WTC11 (cell line): Measurements from ENCODE around the gene RIMBP2. TPM values are rescaled to one million over a fixed set of nuclear protein-coding genes. Genes with fewer than 3 reads are reported as not detected.

Experiments
- ATAC-seq: fragments of 200-7000 bp; cut with Tn5 transposase; 2 replicates; pipeline ENCODE4 v1.10.0; 2021; ENCODE audit warnings: mild to moderate bottlenecking, moderate library complexity
- CTCF ChIA-PET: fragments of 300-600 bp; sonication (Branson Sonifier 250); formaldehyde crosslinking; loops from one replicate; lab custom pipeline; 2021; ENCODE audit warnings: antibody characterized with exemption; lab: Charles Lee
- POLR2A ChIA-PET: fragments of 350-600 bp; sonication (Branson Sonifier 250); formaldehyde crosslinking; loops from one replicate; lab custom pipeline; 2021; ENCODE audit warnings: antibody characterized with exemption; lab: Charles Lee
- DNase-seq: peaks from one replicate; pipeline ENCODE4 v3.0.0; 2021; ENCODE audit warnings: low spot score
- H3K27ac Mint-ChIP-seq: 2 replicates; pipeline ENCODE4 v1.8.0; 2021; ENCODE audit warnings: mixed read lengths
- H3K27me3 Mint-ChIP-seq: 2 replicates; pipeline ENCODE4 v1.8.0; 2021; ENCODE audit warnings: low read depth, mild to moderate bottlenecking, moderate library complexity, mixed read lengths
- H3K36me3 Mint-ChIP-seq: 2 replicates; pipeline ENCODE4 v1.8.0; 2021; ENCODE audit warnings: mixed read lengths
- H3K4me1 Mint-ChIP-seq: 2 replicates; pipeline ENCODE4 v1.8.0; 2022; ENCODE audit warnings: mixed read lengths
- H3K4me3 Mint-ChIP-seq: 2 replicates; pipeline ENCODE4 v1.8.0; 2021; ENCODE audit warnings: mild to moderate bottlenecking, moderate library complexity, mixed read lengths
- H3K9me3 Mint-ChIP-seq: 2 replicates; pipeline ENCODE4 v1.8.0; 2021; ENCODE audit warnings: mixed read lengths
- ELF4 ChIP-seq: sonication (generic); formaldehyde crosslinking; IDR thresholded peaks from 2 replicates; pipeline ENCODE4 v1.8.1; 2022; ENCODE audit warnings: low read depth, mild to moderate bottlenecking, moderate library complexity, missing genetic modification reagents
- EMX1 ChIP-seq: fragments of 250-450 bp; sonication (Bioruptor Pico); IDR thresholded peaks from 2 replicates; pipeline ENCODE4 v1.8.0; 2021; ENCODE audit warnings: mild to moderate bottlenecking
- FOXK1 ChIP-seq: sonication (generic); formaldehyde crosslinking; IDR thresholded peaks from 2 replicates; pipeline ENCODE4 v1.8.0; 2022; ENCODE audit warnings: mild to moderate bottlenecking, moderate library complexity, missing genetic modification reagents
- KAT7 ChIP-seq: sonication (generic); formaldehyde crosslinking; IDR thresholded peaks from 2 replicates; pipeline ENCODE4 v1.8.1; 2023; ENCODE audit warnings: missing genetic modification reagents, mild to moderate bottlenecking, borderline replicate concordance
- SMAD4 ChIP-seq: sonication (generic); formaldehyde crosslinking; IDR thresholded peaks from 2 replicates; pipeline ENCODE4 v1.8.0; 2022; ENCODE audit warnings: mild to moderate bottlenecking, missing genetic modification reagents
- ZNF121 ChIP-seq: sonication (generic); formaldehyde crosslinking; IDR thresholded peaks from 2 replicates; pipeline ENCODE4 v1.8.0; 2023; ENCODE audit warnings: missing genetic modification reagents
- ZNF423 ChIP-seq: fragments of 250-450 bp; sonication (Bioruptor Pico); IDR thresholded peaks from 2 replicates; pipeline ENCODE4 v2.1.2; 2022; ENCODE audit warnings: mild to moderate bottlenecking, moderate library complexity
- total RNA-seq: library from RNA; stranded (reverse); gene quantifications from 3 replicates; pipeline ENCODE4 v1.2.3, GENCODE V29; 2021
- TF ChIP-seq, protein P1 (sequence below): sonication (generic); formaldehyde crosslinking; IDR thresholded peaks from 2 replicates; pipeline ENCODE4 v1.8.0; 2022; ENCODE audit warnings: mild to moderate bottlenecking, missing genetic modification reagents
- TF ChIP-seq, protein P2 (sequence below): fragments of 200-600 bp; IDR thresholded peaks from 2 replicates; pipeline ENCODE4 v1.8.0; 2022; ENCODE audit warnings: antibody characterized with exemption
- TF ChIP-seq, protein P3 (sequence below): sonication (generic); formaldehyde crosslinking; IDR thresholded peaks from 2 replicates; pipeline ENCODE4 v1.8.1; 2022; ENCODE audit warnings: missing genetic modification reagents, borderline replicate concordance
- TF ChIP-seq, protein P4 (sequence below): sonication (generic); formaldehyde crosslinking; IDR thresholded peaks from 2 replicates; pipeline ENCODE4 v1.8.1; 2023; ENCODE audit warnings: mild to moderate bottlenecking, missing genetic modification reagents
- TF ChIP-seq, protein P5 (sequence below): sonication (generic); formaldehyde crosslinking; IDR thresholded peaks from 2 replicates; pipeline ENCODE4 v1.8.1; 2023; ENCODE audit warnings: mild to moderate bottlenecking, missing genetic modification reagents, moderate library complexity
- TF ChIP-seq, protein P6 (sequence below): fragments of 250-450 bp; sonication (Bioruptor Pico); IDR thresholded peaks from 2 replicates; pipeline ENCODE4 v1.9.0; 2021; ENCODE audit warnings: mild to moderate bottlenecking
- TF ChIP-seq, protein P7 (sequence below): fragments of 250-450 bp; sonication (Bioruptor Pico); conservative IDR thresholded peaks from 2 replicates; pipeline ENCODE4 v1.9.0; 2021; ENCODE audit warnings: mild to moderate bottlenecking
- TF ChIP-seq, protein P8 (sequence below): sonication (generic); formaldehyde crosslinking; IDR thresholded peaks from 2 replicates; pipeline ENCODE4 v1.8.1; 2022; ENCODE audit warnings: low read depth, mild to moderate bottlenecking, moderate library complexity, missing genetic modification reagents, borderline replicate concordance
- TF ChIP-seq, protein P9 (sequence below): sonication (generic); formaldehyde crosslinking; IDR thresholded peaks from 2 replicates; pipeline ENCODE4 v1.8.1; 2023; ENCODE audit warnings: mild to moderate bottlenecking, missing genetic modification reagents, borderline replicate concordance

RIMBP2 gene
- total RNA-seq, 1 experiment from 2014 or later: 2.6 TPM

DNA sequence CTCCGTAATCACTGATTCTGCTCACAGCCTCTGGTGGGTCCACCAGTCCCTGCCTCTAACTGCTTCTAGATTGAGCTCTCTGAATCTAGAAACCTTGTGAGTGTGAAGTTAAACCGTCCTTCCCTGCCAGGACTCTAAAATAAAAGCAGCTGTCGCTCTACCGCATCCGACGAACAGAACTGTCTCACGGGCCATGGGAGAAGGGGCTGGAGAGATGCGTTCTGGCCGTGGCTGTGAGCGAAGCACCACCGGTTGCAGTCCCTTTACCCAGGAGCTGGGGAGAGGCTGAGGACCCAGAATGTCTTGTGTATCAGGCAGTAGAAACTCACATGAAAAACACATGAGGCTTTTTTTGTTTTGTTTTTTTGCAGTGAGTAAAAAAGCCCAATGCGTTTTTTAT lies 218.8 kb downstream of the RIMBP2 start:
- Mint-ChIP-seq H3K4me3 (no peak overlapping the region), H3K27ac (no peak overlapping the region), H3K9me3 (peaks cover 11% of the 10 kb centered on the region), H3K36me3 (no peaks in the 10 kb centered on the region)
- CTCF ChIA-PET: no interaction called here
- no peak for DNase-seq
- POLR2A ChIA-PET: no interaction called here
- TF ChIP-seq, protein P1, sequence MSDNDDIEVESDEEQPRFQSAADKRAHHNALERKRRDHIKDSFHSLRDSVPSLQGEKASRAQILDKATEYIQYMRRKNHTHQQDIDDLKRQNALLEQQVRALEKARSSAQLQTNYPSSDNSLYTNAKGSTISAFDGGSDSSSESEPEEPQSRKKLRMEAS: no peak
- TF ChIP-seq, protein P2, sequence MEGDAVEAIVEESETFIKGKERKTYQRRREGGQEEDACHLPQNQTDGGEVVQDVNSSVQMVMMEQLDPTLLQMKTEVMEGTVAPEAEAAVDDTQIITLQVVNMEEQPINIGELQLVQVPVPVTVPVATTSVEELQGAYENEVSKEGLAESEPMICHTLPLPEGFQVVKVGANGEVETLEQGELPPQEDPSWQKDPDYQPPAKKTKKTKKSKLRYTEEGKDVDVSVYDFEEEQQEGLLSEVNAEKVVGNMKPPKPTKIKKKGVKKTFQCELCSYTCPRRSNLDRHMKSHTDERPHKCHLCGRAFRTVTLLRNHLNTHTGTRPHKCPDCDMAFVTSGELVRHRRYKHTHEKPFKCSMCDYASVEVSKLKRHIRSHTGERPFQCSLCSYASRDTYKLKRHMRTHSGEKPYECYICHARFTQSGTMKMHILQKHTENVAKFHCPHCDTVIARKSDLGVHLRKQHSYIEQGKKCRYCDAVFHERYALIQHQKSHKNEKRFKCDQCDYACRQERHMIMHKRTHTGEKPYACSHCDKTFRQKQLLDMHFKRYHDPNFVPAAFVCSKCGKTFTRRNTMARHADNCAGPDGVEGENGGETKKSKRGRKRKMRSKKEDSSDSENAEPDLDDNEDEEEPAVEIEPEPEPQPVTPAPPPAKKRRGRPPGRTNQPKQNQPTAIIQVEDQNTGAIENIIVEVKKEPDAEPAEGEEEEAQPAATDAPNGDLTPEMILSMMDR: no peak
- TF ChIP-seq, protein P3, sequence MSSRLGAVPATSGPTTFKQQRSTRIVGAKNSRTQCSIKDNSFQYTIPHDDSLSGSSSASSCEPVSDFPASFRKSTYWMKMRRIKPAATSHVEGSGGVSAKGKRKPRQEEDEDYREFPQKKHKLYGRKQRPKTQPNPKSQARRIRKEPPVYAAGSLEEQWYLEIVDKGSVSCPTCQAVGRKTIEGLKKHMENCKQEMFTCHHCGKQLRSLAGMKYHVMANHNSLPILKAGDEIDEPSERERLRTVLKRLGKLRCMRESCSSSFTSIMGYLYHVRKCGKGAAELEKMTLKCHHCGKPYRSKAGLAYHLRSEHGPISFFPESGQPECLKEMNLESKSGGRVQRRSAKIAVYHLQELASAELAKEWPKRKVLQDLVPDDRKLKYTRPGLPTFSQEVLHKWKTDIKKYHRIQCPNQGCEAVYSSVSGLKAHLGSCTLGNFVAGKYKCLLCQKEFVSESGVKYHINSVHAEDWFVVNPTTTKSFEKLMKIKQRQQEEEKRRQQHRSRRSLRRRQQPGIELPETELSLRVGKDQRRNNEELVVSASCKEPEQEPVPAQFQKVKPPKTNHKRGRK: no peak
- no peak for TF ChIP-seq SMAD4 (CRISPR knock-in tag)
- TF ChIP-seq, protein P4, sequence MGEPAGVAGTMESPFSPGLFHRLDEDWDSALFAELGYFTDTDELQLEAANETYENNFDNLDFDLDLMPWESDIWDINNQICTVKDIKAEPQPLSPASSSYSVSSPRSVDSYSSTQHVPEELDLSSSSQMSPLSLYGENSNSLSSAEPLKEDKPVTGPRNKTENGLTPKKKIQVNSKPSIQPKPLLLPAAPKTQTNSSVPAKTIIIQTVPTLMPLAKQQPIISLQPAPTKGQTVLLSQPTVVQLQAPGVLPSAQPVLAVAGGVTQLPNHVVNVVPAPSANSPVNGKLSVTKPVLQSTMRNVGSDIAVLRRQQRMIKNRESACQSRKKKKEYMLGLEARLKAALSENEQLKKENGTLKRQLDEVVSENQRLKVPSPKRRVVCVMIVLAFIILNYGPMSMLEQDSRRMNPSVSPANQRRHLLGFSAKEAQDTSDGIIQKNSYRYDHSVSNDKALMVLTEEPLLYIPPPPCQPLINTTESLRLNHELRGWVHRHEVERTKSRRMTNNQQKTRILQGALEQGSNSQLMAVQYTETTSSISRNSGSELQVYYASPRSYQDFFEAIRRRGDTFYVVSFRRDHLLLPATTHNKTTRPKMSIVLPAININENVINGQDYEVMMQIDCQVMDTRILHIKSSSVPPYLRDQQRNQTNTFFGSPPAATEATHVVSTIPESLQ (CRISPR knock-in tag): no peak
- no peak for TF ChIP-seq EMX1 (CRISPR knock-in tag)
- TF ChIP-seq, protein P5, sequence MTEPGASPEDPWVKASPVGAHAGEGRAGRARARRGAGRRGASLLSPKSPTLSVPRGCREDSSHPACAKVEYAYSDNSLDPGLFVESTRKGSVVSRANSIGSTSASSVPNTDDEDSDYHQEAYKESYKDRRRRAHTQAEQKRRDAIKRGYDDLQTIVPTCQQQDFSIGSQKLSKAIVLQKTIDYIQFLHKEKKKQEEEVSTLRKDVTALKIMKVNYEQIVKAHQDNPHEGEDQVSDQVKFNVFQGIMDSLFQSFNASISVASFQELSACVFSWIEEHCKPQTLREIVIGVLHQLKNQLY (CRISPR knock-in tag): no peak
- TF ChIP-seq, protein P6, sequence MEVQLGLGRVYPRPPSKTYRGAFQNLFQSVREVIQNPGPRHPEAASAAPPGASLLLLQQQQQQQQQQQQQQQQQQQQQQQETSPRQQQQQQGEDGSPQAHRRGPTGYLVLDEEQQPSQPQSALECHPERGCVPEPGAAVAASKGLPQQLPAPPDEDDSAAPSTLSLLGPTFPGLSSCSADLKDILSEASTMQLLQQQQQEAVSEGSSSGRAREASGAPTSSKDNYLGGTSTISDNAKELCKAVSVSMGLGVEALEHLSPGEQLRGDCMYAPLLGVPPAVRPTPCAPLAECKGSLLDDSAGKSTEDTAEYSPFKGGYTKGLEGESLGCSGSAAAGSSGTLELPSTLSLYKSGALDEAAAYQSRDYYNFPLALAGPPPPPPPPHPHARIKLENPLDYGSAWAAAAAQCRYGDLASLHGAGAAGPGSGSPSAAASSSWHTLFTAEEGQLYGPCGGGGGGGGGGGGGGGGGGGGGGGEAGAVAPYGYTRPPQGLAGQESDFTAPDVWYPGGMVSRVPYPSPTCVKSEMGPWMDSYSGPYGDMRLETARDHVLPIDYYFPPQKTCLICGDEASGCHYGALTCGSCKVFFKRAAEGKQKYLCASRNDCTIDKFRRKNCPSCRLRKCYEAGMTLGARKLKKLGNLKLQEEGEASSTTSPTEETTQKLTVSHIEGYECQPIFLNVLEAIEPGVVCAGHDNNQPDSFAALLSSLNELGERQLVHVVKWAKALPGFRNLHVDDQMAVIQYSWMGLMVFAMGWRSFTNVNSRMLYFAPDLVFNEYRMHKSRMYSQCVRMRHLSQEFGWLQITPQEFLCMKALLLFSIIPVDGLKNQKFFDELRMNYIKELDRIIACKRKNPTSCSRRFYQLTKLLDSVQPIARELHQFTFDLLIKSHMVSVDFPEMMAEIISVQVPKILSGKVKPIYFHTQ (CRISPR knock-in tag): no peak
- TF ChIP-seq ZNF423: no peak
- TF ChIP-seq, protein P7, sequence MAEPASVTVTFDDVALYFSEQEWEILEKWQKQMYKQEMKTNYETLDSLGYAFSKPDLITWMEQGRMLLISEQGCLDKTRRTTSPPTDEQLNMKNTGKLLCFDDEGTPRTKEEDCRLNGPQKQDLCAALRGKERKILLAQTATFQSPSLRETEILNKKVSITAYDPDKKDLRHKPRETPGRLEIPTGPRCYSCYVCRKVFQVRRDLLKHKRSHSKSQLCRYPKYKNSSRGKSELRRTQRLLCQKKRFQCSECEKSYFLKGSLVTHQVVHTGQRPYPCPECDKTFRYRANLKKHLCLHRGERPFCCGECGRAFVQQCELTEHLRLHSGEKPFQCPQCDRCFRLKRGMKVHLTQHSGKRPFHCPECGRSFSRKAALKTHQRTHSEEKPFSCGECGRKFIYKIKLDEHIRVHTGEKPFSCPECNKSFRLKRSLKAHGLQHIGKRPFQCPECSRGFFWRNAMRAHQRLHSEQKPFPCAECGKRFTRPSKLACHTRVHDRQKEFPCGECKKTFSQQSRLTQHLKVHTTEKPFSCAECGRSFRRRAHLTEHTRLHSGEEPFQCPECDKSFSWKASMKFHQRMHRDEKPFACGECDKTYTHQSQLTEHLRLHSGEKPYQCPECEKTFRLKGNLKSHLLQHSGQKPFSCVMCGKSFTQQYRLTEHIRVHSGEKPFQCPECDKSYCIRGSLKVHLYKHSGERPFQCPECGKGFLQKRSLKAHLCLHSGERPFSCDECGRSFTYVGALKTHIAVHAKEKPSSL (CRISPR knock-in tag): no peak
- TF ChIP-seq KAT7 (CRISPR knock-in tag): no peak
- TF ChIP-seq FOXK1 (CRISPR knock-in tag): no peak
- no peak for TF ChIP-seq ZNF121 (CRISPR knock-in tag)
- TF ChIP-seq, protein P8, sequence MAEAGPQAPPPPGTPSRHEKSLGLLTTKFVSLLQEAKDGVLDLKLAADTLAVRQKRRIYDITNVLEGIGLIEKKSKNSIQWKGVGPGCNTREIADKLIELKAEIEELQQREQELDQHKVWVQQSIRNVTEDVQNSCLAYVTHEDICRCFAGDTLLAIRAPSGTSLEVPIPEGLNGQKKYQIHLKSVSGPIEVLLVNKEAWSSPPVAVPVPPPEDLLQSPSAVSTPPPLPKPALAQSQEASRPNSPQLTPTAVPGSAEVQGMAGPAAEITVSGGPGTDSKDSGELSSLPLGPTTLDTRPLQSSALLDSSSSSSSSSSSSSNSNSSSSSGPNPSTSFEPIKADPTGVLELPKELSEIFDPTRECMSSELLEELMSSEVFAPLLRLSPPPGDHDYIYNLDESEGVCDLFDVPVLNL (CRISPR knock-in tag): no peak
- no peak for TF ChIP-seq ELF4 (CRISPR knock-in tag)
- TF ChIP-seq, protein P9, sequence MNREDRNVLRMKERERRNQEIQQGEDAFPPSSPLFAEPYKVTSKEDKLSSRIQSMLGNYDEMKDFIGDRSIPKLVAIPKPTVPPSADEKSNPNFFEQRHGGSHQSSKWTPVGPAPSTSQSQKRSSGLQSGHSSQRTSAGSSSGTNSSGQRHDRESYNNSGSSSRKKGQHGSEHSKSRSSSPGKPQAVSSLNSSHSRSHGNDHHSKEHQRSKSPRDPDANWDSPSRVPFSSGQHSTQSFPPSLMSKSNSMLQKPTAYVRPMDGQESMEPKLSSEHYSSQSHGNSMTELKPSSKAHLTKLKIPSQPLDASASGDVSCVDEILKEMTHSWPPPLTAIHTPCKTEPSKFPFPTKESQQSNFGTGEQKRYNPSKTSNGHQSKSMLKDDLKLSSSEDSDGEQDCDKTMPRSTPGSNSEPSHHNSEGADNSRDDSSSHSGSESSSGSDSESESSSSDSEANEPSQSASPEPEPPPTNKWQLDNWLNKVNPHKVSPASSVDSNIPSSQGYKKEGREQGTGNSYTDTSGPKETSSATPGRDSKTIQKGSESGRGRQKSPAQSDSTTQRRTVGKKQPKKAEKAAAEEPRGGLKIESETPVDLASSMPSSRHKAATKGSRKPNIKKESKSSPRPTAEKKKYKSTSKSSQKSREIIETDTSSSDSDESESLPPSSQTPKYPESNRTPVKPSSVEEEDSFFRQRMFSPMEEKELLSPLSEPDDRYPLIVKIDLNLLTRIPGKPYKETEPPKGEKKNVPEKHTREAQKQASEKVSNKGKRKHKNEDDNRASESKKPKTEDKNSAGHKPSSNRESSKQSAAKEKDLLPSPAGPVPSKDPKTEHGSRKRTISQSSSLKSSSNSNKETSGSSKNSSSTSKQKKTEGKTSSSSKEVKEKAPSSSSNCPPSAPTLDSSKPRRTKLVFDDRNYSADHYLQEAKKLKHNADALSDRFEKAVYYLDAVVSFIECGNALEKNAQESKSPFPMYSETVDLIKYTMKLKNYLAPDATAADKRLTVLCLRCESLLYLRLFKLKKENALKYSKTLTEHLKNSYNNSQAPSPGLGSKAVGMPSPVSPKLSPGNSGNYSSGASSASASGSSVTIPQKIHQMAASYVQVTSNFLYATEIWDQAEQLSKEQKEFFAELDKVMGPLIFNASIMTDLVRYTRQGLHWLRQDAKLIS: no peak
- TF ChIP-seq, all 79 proteins: peak for 0
- Mint-ChIP-seq H3K27me3 (no peaks in the 10 kb centered on the region), H3K4me1 (peaks cover 4% of the 10 kb centered on the region; the same call in 1 of the 2 replicates)
- ATAC-seq: no peak
